Measurements from ENCODE around the gene ANKDD1A.

- TF ChIP-seq CTCF (conservative IDR thresholded peaks at IDR 0.05; ENCODE audit: low read depth in 2 of 2): no peak
- no peak for TF ChIP-seq EZH2 (IDR thresholded peaks at IDR 0.05; ENCODE audit: low read depth, unreplicated experiment)
- no peak for TF ChIP-seq EZH2phosphoT487 (IDR thresholded peaks at IDR 0.05; ENCODE audit: unreplicated experiment)
- no peak for TF ChIP-seq POLR2AphosphoS5 (IDR thresholded peaks at IDR 0.05; ENCODE audit: low read depth)
- no peak for TF ChIP-seq REST (IDR thresholded peaks at IDR 0.05; ENCODE audit: unreplicated experiment)
- no peak for TF ChIP-seq NANOG (IDR thresholded peaks at IDR 0.05; ENCODE audit: borderline replicate concordance)
- TF ChIP-seq JUNB (IDR thresholded peaks at IDR 0.05; ENCODE audit: unreplicated experiment): no peak
- TF ChIP-seq ZNF114 (CRISPR knock-in tag; IDR thresholded peaks at IDR 0.05): no peak
- TF ChIP-seq CREB1 (CRISPR knock-in tag; IDR thresholded peaks at IDR 0.05; ENCODE audit: low read depth): no peak
- TF ChIP-seq ZNF331 (CRISPR knock-in tag; IDR thresholded peaks at IDR 0.05; ENCODE audit: low read depth): no peak
Observed at GRCh38 chr15:64883100-64883581, 28.6 kb upstream of the ANKDD1A start.

Data from GM23338 (cell line).